GM19043 (cell line): ENCODE results near the gene TRMT2A.

Experiments used
- ATAC-seq: cut with Tn5 transposase; IDR thresholded peaks from one replicate; pipeline ENCODE4 v1.9.1; 2021; ENCODE audit warnings: low read depth; ENCODE audit not compliant: unreplicated experiment

Gene TRMT2A

DNA sequence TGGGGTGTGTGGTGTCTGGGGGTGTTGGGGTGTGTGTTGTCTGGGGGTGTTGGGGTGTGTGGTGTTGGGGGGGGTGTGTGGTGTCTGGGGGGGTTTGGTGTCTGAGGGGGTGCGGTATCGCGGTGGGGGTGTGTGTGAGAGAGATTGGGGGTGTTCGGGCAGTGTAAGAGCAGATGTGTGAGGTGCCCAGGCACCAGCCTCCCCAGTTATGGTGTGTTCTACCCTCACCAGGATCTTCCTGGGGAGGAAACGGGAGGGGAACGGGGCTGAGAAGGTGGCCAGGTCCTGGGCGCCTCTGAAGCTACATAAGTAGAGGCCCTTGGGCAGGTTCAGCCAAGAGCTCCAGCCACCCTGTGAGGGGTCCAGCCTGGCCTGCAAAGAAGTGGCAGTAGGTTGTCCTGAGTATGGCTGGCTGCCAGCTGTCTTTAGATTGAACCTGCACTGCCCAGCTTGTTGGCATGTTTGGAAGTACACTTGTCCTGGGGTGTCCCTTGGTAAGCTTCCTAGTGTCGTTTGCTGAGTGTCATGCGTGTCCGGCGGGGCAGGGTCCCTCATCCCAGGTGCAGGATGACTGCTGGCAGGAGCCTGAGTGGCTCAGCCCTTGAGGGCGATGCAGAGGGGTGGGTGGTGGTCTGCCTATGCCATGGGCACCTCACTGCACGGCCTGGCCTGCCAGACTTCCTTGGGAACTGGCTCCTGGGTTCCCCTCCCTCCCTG is 6.5 kb upstream of the TRMT2A start:
- ATAC-seq: no peak

DNA sequence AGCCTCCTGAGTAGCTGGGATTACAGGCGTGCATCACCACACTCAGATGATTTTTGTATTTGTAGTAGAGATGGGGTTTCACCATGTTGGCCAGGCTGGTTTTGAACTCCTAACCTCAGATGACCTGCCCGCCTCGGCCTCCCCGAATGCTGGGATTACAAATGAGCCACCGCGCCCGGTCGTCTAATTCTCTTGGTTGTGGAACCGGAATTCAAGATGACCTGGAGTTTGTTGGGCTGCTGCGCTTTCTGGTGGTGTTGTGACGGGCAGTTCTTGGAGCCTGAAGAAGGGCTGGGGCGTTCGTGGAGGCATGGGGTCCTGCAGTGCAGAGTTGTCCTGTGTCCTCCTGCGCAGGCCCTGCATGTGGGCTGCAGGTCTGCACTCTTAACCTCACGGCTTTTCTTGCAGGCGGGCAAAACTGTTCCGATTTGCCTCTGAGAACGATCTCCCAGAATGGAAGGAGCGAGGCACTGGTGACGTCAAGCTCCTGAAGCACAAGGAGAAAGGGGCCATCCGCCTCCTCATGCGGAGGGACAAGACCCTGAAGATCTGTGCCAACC is 4.9 kb upstream of the TRMT2A start:
- no peak for ATAC-seq

DNA sequence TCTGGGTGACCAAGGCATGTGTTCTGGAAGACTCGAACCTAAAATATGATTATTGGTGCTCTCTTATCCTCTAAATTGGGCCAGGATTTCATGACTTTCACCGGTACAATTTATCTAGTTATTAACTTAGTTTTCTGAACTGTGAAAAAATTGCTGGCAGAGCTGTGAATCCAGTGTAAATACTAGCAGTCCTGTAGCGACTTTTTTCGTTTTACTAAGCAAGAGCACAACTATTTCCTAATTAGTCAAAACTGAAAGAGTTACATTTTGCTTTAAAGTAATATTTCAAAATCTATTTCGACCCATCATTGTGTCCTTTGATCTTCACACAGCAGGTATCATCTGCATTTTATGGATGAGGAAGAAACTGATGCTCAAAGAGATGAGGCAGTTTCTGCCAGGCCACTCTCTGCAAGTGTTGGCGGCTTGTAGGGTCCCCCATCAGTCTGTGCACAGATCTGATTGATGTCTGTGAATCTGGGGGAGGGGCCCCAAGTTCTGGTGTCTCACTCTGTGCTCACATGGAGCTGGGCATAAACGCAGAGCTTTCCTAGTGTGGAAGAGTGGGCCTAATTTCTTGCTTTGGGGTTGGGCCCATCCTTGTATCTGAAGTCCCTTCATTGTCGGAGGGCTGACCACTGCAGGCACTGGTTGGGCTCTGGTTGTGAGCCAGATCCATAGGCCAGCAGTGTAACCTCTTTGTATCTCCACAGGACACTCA is 1.4 kb upstream of the TRMT2A start:
- ATAC-seq: no peak

DNA sequence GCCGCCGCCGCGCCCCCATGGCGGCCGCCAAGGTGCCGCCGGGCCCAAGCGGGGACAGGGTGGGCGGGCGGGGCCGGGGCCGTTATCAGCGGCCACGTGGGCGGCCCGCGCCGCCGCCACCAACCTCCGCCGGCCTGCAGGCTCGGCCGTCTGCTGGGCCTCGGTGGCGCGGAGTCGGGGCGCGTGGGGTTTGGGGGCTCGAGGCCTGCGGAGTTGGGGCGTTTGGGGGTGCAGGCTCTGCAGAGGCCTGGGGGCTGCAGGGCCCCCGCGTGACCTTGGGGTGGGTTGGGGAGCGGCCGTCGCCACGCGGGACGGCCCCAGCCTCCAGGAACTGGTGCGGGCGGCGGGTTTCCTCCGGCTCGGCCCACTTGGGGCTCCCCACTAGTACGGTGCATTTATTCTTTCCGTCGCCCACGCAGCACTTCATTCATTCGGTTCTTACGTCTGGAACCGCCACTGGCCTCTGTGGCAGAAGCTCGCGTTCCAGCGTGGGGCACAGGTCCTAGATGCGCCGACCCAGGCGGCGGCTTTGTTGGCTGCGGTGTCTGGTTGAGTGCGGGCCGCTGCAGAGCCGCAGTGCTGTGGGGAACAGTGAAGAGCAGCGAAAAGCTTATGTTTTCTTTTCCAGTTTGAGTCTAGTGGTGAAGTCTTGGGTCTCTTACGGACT is 740 bp upstream of the TRMT2A start:
- ATAC-seq: no peak

DNA sequence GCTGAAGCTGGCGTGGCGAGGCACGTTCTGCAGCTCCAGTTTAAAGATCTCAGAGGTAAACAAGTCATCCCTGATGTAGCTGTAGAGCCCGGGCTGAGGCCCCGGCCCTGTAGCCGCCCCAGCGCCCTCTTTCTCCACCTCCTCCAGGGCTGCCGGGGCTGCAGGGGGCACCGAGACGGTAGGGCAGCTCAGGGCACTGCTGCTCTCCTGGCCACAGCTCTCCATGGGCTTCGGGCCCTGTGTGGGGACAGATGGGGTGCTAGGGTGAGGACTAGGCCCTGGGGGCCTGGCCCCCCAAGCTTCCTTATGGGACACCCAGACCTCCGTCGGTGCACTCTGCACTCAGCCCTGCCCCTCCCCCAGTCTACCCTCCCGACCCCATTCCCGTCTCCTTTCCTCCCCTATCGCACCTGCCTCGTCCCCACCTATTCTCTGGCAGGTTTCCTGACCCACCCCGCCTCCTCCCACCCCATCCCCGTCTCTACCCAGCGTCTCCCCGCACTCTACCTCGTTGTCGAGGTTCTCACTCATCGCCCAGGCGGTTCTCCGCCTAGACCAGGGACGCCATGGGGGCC is 563 bp downstream of the TRMT2A start:
- no peak for ATAC-seq

DNA sequence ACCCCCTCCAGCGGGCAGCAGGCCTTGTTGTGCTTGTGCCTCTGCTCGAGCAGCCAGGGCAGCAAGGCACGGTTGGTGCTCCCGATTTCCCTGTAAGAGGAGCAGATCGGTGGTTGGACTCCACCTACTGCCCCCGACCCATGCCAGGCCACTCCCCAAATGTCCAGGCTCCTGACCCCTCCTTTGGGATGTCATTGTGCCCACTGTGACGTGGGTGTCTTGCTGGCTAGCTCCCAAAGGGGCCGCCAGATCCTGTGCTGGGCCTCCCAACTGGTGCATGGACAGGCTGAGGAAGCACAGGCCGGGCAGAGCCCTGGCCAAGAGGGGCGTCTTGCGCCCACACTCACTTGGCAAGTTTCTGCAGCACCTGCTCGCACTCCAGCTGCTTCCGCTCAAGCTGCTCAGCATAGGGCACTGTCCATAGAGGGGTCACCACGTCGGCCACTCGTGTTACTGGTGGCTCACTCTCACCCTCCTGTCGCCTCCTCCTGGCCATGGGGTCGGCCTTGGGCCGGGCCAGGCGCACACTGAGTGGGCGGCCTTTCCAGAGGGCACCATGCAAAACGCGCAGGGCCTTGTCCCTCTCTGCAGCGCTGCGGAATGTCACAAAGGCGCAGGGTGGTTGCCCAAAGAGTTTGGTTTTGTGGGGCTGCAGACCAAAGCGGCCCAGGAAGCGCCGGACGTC is 1.2 kb downstream of the TRMT2A start, which contains the start of gene RANBP1:
Gene RANBP1, plus strand, starts transcription at position 414 of the 685 bp plus-strand sequence. Its CDS starts 81 bp downstream, at position 495.
- no peak for ATAC-seq

DNA sequence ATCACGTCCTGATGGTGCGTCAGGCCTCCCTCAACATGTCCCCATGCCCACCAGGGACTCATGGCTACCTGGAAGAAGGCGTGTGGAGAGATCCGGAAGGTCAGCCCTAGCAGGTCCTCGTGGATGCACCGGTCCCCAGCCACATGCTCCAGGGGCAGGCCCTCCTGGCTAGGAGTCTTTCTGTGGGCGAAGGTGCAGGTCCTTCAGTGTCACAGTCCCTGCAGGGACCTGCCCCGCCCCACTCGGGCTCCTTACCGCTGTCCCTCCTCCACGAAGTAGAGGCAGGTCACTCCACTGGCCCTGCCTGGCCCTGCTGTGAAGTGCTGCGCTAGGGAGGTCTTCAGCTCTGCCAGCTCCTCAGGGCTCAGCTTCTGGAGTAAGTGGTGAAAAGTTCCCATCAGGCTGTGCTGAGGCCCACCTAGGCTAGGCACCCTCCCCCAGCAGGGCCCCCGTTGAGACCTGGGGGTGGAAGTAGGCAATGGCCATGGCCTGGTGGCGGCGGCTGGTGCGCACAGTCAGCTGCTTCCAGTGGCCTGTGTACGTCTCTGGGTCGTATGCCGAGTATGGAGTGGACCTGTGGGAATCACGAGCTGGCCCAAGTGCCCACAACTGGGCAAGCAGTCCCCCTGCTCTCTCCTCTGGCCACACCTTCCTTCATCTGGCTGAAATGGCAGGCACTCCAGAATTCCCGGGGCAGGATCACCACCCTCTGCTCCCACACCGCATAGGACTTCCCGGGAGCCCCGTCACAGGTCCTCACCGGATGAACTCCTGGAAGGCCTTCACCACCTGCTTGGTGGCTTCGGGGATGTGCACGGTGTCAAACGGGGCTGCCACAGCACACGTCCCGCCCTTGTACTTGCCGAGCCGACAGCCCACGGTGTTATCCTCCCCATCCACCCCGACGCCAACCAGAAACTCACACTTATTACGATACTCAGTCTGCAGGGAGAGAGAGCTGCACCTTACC is 2.2 kb downstream of the TRMT2A start:
- ATAC-seq: no peak

DNA sequence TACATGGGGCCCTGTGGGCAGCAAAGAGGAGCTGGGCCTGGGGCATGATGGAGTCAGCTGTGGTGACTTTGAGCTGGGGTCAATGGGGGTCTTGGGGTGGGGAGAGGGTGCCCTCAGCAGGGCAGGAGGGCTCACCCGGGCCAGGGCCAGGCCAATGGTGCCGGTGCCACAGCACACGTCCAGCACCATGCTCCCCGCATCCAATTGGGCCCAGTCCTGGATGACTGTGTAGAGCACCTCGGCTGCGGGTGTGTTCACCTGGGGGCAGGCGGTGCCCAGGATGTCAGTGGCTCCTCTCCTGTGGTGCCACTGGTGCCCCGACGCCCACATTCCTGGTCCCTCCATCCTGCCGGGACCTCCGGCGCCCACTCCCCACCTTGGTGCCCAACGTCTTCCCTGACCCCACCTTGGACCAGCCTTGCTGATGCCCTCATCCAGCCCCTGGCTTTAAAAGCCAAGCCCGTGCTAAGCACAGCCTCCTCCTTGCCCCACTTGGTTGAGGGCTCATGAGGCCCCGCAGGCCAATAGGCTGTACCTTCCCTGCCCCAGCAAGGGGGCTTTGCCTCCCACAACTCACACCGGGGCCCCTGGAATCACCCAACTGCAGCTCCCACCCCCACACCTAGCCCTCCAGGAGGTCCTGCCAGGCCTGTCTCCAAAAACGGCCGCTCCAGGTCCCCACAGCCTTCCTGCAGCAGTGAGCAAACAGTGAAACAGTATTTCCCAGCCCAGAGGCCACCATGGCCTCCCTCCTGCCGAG is 3.3 kb downstream of the TRMT2A start:
- no peak for ATAC-seq

DNA sequence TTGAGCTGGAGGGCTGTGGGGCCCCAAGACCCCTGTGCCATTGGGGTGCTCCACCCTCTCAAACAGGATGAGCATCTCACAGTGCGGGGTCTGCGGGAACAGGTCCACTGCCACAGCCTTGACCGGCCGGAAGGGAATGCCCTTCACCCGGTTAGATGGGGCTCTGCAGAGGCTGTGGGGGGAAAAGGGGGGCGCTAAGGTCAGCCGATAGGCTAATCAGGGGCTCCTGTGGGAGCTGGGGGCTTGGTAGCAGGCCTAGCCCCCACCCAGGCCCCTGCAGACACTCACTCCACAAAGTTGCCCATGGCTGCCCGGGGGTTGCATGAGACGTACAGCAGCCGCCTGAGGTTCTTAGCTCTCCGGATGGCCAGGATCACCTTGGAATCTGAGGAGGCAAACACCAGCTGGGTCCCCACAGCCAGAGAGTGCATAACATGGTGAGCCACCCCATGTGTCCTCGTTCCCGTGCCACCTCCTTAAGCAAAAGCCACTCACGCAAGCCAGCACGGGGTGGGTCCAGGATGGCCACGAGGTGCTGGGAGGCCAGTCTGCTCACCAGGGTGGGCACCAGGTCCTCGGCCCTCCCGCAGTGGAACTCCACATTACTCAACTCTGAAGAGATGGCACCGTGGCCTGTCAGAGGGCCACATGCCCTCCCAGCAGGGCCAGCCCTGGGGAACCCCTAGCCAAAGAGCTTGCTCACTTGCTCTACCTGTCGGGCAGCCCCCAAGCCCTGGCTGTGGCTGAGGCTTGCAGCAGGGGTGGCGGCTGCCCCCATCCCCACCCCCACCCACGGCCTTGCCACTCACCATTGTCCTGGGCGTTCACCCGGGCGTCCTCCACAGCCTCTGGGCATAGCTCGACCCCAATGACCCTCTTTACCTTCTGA is 4.2 kb downstream of the TRMT2A start:
- no peak for ATAC-seq

DNA sequence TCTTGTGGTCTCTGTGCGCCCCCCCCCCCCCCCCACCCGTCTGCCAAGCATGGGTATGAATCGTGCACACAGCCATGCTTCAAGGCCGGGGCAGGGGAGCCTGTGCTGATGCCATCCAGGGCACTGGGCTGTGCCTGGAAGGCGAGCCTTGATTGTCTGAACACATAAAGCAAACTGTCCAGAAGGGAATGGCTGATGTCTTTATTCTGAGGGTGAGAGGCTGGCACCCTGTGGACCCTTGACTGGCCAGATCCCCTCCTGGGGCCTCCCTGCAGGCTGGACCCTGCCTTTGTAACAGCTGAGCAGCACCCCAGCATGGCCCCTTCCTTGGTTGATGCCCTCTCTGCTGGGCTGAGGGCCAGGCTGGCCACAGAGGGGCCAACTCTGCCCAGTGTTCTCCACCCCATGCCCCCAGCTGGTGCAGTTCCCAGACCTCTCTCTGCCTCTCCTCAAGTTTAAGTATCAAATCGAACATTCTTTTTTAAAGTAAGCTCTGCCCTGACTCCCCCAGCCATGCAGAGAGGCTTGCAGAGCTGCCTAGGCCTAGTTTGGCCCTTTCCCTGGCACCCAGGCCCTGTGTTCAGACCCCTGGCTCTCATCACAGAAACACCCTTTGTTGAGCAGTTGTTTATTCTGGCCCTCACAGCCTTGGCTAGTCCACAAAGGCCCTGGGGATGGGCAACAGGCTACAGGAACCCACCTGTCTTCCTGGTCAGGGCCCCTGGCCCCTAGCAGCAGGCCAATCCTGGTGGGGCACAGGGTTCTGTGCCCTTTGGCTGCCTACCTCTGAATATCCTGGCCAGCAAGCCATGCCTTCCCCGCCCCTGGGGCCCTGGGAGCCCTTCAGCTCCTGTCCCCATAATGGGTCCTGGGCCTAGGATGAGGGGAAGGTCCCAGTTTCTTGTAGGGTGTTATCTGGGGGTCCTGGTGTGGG is 5.1 kb downstream of the TRMT2A start:
- no peak for ATAC-seq

DNA sequence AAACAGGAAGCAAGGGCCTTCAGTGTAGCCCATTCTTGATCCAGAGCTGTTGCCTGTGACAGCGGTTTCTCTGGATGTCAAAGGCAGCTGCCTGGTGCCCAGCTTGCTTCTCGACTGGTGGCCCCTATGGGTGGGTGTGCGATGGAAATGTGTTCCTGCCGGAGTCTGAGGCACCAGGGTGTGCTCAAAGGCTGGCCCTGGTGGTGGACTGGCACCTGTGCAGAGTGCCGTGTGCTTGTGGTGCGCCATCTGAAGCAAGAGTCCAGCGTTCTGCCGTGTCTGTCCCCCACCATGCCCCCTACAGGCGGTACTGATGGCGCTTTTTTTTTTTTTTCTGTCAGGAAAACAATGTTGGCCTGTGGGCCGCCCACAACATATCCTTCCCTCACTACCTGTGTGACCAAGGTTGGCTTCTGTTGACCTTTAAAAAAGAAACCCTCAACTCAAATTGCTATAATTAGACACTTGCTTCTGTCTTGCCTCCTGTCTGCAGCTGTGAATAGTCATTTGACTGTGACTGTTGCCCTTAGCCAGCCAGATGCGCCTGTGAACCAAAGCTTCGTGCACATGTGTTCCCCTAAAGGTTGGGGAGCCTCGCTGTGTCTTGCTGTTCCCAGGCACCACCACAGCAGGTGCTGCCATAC is 5.9 kb downstream of the TRMT2A start:
- no peak for ATAC-seq

DNA sequence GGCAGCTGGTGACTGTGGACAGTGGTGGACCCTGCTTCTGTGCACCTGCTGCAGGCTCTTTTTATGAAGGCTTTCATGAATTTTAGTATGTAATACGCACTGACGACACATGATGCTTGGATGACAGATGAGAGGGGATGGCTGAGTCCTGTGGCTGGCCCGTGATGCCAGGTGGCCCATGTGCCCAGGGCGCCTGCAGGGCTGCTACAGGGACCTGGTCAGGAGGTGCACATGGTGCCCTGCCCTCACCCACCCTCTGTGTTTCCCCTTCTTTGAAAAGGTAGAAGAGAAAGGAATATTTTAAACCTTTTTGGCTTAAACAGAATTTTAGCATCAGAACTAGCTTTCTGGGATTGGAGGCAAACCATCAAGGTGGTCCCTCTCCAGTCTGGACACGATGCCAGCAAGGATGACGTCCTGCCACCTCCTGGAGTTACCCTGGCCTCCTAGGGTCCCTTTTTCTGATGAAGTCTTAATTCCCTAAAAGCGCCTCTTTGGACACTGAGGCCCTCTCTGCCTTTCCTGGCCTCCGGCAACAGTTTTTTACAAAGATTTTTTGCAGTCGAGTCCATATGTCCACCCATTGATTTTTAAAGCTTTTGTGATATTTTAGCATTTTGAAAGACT is 6.6 kb downstream of the TRMT2A start:
- ATAC-seq: no peak

DNA sequence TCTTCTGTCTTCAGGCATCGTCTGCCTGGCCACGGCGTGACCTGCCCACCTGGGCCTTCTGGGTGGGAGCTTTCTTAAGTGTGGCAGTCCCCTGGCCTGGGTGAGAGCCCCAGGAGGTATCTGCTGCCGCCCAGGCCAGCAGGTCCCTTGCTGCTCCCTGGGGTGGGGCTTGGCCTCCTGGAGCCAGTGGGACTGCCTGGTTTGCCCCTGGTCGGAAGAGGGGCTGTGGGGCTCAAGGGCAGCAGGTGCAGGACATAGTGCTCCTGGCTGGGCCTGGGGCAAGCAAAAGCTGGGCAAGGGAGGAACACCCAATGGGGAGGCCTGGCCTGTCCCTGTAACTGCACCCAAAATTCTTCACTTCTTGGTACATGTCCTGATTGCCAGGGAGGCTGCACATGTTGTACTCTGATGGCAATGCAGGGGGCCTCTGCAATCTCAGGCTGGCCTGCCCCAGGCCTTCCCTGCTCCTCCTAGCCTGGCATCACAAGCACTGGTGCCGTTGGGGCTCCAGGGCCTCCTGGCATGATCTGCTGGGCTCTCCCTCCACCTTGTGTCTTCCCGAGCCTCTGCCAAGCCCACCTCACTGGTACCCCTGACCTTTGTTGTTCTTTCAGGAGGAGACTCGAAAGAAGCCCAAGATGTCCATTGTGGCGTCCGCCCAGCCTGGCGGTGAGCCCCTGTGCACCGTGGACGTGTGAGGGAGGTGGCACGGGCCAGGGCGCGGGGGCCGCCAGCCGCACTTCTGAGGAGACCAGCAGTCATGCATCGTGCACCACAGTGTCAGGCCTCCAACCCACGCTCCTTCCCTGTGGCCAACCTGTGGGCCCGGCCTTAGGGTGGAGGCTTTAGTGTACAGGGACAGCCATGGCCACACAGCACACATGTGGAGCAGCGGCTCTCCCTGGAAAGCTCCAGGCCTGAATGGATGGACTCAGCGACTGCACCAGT is 7.3 kb downstream of the TRMT2A start:
- ATAC-seq: no peak

DNA sequence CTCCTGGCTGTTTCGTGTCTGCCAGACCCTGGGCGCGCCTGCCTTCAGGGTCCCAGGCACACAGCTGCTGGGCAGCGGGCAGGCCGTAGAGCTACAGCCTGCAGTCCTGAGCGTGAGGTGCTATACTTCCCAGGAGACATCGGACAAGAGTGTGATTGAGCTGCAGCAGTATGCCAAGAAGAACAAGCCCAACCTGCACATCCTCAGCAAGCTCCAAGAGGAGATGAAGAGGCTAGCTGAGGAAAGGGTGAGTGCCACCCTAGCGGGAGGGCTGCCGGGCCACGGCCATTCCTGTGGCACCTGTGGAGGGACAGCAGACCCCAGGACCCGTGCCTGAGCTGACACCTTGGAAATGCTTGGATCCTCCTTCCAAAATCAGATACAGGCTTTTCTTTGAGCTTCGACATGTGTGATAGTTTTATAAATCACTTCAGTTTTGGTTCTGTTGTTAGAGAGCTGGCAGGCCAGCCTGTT is 8.2 kb downstream of the TRMT2A start:
- no peak for ATAC-seq
